Measurements from ENCODE around the gene UPB1. TPM values are rescaled to one million over a fixed set of nuclear protein-coding genes. Genes with fewer than 3 reads are reported as not detected.
"Not testable (repeated sequence)": the region's sequence is repeated elsewhere in the genome, so short reads cannot be mapped to it uniquely, and the experiment has no call there.

The UPB1 gene
- polyA plus RNA-seq, 10 donors: 0.13 to 1.4 (median 0.51) TPM

DNA sequence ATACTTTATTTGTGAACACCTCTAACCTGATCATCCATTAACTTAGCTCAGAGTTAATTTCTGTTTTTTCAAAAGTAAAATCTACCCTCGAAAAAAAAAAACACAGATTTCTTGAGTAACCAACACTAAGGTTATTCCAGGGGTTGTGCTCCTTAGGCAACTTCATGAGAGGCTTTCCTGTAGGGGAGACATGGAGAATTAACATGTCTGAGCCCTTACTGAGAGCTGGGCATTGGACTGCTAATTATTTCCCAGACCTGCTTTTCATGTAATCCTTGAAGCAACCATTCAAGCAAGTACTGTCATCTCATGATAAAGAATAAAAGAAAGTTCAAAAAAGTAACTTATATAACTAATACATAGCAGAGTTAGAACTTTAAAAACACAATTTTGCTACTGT lies 13.5 kb upstream of the UPB1 start:
- DNase-seq: no peak

DNA sequence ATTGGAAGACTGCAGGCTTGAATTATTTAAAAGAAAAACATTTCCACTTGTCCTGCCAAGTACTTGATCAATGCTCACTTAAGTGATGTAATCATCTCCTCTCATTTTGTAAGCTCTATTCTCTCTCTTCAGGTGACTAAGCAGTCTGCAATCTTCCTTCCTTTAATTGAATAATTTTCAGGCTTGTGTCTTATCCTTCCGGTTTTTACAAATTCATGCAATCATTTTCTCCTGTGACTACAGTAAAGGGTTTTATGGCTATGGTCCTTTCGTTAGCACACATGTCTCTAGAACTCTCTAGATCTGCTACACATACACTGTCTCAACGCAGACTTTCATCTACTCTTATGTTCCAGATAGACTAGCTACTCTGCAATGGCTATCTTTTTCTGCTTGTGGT lies 12.6 kb upstream of the UPB1 start:
- peak; percentile 65 to 78 (median 78) for DNase-seq

DNA sequence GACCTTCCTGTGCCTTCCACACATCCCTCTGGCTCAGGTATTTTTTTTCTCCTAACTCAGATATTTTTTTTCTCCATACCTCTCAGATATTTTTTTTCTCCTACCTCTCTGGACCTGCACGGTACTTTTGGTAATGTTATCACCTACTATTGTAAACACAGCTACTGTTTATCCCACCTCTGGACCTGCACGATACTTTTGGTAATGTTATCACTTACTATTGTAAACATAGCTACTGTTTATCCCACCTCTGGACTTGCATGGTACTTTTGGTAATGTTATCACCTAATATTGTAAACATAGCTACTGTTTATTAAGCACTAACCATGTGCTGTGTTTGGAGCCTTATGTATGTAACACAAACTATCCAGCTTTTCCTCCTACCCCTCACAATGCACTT lies 12.1 kb upstream of the UPB1 start:
- no peak for DNase-seq

DNA sequence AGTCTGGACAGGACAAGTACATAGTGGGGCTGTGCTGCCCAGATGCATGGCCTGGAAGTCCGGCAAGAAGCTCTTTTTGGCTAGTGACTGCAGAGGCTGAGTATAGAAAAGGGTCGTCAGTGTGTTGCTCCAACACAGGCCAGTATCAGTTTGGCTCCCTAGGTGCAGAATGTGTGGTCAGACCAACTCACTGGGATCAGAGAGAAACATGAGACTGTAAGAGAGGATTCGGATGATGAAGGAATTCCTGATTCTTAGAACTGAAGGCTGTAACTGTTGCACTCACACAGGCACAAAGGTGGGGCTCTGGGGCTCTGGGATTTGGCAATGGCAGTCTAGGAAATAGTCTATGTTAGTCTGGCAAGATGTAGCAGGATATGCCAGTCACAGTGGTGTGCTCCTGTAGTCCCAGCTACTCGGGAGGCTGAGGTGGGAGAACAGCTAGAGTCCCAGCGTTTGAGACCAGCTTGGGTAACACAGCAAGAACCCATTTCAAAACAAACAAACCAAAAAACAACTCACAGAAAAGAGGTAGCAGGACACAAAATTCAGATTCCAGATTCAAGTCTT lies 11.1 kb upstream of the UPB1 start:
- no peak for DNase-seq

DNA sequence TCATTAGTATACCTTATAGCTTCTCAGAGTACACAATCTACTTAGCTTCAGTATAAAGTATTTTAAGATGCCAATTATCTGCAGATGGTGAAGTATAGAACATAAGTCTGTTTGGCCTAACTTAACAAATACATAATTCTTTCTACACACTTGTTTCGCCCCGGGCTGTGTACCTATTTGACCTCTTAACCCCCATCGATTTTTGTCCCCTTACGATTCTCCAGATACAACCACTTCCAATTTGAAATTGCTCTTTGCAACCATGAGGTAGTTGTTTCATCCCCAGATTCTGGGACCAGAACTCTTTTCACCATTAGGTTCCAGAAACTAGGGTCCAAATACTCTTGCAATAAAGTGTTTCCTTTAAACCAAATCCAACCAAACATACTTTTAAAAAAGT lies 10.0 kb upstream of the UPB1 start:
- no peak for DNase-seq

DNA sequence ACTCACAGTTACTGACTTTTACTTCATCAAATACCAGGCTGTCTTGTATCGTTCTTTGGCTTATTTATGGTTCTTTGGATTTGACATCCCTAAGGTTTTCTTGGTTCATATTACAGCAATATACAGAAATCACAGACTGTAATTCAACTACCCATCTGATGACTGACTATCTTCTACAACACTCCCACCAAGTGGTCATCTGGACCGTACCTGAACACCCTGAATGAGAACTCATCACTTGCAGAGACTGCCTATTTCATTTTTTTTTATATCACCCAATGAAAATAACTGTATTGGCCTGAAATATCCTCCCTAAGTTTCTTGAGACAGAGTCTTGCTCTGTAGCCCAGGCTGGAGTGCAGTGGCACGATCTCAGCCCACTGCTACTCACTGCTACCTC lies 9.5 kb upstream of the UPB1 start:
- peak in 2 of 3 donors; percentile 43 to 65 for DNase-seq

DNA sequence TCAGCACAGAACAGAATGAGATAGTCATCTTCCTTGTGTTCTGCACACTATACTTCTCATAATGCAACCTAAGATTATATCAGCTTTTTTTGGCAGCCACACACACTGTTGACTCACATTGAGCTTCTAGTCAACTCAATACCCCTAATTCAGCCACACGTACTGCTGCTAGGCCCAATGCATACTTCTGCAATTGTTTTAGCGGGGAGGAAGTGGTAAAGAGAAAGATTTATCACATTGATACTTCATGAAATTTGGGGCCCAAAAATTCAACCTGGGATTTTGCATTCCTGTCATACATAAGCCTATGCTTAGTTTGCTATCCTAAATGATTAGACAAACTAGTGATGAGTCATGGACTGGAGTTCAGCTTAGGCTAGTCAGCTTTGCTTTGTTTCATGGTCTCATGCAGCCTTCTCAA lies 8.6 kb upstream of the UPB1 start:
- peak in 1 of 3 donors; percentile 91 for DNase-seq

DNA sequence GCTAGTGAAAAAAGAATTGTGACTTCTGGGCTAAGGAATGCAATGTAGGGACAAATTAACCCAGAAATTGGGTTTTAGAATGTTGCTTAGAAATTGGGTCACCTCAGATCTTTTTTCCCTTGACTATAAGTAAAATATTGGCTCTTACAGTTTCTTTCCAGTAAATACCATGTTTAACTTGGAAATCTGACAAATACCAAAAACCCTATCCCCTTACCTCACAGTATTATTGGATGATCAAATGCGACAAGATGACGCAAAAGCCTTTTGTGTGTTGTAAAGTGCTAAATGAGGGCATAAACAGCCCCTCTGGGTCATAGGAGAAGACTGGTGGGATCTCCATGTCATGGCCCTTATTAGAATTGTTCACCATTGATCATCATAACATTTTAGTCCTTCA lies 6.1 kb upstream of the UPB1 start:
- DNase-seq: no peak

DNA sequence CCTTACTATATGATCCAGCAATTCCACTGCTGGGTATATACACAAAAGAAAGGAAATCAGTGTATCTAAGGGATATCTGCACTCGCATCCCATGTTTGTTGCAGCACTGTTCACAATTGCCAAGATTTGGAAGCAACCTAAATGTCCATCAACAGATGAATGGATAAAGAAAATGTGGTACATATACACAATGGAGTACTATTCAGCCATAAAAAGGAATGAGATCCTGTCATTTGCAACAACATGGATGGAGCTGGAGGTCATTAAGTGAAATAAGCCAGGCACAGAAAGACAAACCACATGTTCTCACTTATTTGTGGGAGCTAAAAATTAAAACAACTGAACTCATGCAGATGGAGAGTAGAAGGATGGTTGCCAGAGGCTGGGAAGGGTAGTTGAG lies 5.7 kb upstream of the UPB1 start:
- DNase-seq: not testable (repeated sequence)

DNA sequence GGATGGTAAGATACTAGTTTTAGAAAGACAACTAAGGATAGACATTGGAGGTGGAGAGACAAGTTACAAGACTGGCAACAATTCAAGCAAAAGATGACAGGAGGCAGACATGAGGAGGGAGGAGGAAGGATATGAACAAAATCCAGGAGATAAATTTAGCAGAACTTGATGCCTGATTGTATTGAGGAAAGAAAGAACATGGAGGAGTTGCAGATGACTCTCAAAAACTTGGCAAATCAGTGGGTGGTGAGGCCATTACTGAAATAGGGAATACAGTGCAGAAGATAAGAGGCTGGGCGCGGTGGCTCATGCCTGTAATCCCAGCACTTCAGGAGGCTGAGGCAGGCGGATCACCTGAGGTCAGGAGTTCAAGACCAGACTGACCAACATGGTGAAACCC lies 2.7 kb upstream of the UPB1 start:
- DNase-seq: no peak

DNA sequence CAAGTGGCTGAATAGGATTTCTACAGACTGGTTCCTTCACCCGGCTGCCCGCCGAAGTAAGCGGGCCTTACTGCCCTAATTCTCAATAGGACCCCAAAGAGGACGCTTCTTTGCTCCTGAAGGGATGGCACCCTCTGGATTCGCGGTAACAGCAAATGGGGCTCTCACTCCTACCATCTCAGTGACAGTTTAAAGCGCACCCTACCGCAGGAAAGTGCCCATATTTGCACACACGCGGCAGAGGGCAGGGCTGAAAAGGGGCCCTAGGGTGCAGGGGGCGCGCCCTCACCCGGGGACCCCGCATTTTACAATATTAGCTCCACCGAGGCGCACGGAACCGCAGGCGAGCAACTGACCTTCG lies 985 bp upstream of the UPB1 start:
- DNase-seq: no peak

DNA sequence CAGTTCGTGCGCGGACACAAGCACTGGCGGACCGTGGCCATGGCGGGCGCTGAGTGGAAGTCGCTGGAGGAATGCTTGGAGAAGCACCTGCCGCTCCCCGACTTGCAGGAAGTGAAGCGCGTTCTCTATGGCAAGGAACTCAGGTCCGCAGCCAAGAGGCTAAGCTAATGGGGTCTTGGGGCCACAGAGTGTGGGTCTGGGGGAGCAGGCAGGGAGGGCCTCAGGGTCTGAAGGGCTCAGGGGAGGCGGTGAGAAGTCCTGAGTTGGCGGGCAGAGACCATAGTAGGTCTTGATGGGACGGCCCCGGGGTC lies 188 bp downstream of the UPB1 start:
- DNase-seq: no peak

DNA sequence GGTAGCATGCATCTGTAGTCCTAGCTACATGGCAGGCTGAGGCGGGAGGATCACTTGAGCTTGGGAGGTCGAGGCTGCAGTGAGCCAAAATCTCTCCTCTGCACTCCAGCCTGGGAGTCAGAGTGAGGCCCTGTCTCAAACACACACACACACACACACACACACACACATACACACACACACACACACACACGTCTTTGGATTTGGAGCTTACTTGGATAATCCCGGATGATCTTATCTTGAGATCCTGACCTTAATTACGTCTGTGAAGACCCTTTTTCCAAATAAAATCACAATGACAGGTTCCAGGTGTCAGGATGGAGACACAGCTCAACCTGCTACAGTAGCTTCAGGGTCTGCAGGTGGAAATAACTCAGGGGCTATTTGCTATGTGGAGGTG lies 1.1 kb downstream of the UPB1 start:
- DNase-seq: no peak

DNA sequence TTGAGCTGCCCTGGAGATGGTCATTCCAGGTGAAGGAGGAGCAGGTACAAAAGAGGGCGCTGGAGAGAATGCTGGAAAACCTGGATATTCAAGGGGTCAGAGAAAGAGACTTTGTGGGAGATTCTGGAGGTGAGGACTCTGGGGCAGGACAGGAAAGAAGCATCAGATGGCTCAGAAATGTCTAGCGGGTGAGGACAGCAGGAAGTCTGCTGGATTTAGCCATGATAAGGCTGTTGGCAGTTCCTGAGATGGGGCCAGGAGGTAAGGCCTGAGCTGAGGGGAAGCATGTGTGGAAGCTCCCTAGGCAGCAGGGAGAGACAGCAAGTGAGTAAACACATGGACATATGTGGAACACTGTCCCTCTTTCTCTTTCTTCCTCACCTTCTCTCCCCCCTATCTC lies 1.5 kb downstream of the UPB1 start:
- DNase-seq: no peak

DNA sequence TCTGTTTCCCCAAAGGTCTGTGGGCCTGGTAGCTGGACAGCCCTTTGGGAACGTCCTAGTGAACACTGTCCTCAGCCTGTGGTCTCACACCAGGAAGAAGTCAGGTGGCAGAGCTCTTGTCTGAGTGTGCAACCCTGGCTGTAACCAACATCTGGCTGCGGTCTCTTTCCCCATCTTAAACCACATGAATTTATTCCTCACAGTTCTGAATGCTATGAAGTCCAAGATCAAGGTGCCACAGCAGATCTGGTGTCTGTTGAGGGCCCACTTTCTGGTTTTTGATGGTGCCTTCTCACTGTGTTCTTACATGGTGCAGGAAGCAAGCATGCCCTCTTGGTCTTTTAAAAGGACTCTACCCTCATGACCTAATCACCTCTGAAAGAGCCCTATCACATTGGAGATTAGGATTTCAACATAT lies 2.7 kb downstream of the UPB1 start:
- no peak for DNase-seq

DNA sequence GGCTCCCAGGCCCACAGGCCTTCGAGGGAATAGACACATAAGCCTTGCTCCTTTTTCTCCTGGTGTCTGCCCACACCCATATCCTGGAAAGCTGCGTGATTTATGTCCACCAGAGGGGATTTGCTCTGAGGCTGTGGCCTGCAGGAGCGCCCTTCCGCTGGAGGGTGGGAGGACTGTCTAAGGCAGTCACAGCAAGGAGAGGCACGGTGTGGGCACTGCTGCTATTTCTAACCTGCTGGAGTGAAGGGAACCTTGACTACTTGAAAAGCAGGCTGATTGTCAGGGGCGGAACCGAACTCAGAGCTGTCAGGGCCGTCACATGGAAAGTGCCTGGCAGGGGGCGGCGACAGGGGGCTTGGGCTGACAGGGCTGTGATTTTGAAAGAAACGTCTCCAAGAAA lies 3.7 kb downstream of the UPB1 start:
- no peak for DNase-seq

DNA sequence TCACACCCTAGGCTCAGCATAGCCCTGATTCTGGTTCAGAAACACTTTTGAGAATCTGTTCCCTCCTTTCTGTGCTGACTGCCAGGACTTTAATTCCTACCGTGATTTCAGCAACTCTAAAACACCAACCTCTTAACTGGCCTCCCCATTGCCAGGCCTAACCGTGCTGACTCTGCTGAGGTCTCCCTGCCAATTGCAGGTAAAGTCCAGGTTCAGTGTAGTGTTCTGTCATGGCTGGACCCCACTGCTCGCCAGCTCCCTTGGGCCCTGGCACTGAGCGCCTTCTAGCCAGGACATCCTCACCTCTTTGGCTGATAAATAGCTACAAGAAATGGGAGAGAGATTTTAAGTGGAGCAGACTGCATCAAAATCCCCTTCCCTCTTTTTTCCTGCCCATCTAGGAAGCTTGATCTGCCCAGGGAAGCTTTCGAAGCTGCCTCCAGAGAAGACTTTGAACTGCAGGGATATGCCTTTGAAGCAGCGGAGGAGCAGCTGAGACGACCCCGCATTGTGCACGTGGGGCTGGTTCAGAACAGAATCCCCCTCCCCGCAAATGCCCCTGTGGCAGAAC lies 4.7 kb downstream of the UPB1 start:
- no peak for DNase-seq

DNA sequence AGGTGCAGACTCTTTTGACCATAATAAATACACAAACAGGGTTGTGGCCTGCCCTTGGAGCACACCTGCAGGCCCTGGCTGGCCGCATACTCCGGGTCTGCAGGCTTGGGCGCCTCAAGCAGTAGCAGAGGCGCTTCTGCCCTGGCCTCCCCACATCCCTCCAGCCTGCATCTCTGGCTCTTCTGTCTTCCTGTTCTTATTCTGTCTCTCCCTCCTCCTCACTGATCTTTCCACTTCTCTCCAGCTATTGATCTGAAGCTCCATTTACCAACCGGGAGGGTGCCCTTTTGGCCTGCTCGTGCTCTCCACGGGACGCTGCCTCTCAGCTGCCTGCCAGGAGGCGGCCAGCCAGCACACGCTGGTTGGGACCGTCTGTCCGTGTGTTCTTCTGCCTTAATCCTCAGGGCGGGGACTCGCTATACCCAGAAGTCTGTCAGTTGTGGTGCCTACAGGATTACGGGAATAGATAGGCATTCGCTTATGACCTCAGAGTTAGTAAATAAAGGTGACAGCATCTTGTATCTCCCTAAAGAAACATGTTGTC lies 5.2 kb downstream of the UPB1 start:
- no peak for DNase-seq

DNA sequence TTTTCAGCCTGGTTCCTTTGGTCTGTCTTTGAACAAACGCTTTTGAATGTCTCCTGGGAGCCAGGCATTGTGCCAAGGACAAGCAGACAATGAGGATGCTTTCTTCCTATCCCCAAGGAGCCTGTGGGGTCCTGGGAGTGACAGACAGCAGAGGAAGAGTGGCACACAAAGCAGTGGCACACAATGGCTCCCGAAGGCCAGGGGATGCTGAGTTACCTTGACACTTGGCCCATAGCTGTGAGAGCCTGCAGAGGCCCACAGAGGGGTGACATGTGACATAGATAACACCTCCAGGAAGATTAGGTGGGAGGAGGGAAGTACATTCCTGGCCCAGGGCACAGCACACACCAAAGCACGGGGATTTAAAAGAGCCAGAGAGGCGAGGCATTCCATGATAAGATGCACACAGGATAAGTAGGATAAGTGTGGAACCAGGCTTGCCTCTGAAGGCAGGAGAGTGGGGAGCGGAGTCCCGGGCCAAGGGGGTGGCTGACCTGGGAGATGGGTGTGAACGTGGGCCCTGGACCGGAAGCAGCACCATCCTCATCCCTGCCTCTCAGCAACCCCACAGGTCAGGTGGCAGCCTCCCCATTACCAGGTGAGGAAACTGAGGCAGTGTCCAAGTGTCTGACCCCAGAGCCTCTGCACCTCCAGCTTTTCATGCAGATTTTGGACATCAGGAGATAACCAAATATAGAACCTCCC lies 6.3 kb downstream of the UPB1 start:
- no peak for DNase-seq

DNA sequence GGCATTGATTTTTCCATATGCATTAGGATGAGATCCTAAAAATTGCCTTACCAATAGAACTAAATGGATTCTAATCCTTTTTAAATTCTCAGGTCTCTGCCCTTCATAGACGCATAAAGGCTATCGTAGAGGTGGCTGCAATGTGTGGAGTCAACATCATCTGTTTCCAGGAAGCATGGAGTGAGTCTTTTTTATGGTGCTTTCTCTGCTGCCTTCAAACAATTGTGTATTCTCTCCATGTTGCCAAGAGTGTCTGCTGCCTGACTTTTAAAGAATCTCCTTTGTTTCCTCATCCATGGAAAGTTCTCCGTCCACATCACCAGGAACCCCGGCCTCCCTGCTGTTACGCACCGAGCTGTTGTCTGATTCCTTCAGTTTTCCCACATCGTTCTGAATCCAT lies 6.9 kb downstream of the UPB1 start:
- DNase-seq: no peak

DNA sequence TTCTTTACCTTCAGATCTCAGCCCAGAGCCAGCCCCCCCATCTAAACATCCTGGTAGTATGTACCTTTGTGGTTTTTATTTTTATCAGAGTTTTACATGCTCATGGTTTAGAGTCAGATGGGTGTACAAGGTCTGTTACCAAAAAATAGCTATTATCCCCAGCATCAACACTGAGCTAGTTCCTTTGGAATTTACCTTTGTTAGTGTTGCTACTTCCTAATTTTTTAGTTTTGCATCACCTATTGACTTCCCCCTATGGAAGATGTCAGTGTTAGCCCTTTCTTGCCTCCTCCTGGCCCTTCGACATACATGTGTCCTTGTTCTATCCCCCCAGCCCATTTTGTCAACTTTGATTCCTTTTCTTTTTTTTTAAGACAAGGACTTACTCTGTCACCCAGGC lies 7.4 kb downstream of the UPB1 start:
- no peak for DNase-seq

DNA sequence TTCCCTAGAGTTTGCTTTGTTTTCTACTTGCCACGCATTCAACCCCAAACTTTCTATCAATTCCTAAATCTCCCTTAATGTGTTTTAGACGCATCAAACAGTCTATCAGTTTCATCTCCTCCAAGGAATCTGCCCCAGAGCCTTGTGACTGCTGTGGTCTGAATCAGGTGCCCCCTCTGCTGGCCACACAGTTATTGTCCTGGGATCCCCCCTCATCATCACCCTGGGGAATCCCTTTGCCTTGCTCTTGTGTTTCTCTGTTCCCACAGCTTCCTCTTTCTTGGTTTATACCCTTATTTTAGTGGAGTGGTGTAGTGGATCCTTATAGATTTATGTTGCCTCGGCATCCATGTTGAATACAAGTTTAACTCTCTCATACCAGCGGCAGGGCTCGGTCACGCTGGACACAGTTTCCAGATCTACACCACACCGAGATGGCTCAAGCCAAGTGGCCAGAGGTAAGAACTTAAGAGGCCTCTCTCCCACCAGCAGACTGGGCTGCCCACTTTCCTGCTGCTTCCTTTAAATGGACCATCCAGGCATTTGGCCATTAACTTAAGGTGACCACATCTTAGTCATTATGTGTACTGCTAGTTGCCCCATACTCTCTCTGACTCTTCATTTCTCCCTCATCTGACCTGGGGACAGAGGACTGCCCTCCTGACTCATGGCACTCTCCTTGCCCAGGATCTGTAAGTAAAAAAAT lies 8.2 kb downstream of the UPB1 start:
- peak in 2 of 3 donors; percentile 32 to 43 for DNase-seq

DNA sequence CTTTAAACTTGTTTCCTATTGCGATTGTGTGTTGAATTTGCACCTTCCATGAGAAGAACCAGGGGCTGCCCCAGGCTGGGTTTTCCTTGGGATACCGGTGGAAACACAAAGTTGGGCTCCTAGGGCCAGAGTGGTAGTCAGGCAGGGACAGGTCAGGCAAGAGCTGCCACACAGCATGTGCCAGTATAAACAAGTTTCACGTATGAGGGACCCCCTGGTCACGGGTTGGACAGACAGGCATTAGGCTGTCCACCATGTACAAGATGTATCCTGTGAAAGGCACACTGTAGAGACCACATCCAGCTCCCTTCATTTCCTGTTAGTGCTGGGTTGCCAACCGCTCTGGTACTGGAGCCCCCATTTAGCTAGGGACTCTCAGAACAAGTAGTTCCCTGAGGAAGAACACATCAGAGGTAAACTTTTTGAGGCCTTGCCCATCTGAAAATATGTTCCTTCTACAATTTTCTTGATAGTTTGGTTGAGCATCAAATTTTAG lies 8.8 kb downstream of the UPB1 start:
- no peak for DNase-seq
